ENCODE results near the gene MAPK9.

The MAPK9 gene

GRCh38 chr5:180291234-180291940 is 496 bp downstream of the MAPK9 start:
- DNase-seq: peak in 1 of 2 donors; percentile 16

DNA sequence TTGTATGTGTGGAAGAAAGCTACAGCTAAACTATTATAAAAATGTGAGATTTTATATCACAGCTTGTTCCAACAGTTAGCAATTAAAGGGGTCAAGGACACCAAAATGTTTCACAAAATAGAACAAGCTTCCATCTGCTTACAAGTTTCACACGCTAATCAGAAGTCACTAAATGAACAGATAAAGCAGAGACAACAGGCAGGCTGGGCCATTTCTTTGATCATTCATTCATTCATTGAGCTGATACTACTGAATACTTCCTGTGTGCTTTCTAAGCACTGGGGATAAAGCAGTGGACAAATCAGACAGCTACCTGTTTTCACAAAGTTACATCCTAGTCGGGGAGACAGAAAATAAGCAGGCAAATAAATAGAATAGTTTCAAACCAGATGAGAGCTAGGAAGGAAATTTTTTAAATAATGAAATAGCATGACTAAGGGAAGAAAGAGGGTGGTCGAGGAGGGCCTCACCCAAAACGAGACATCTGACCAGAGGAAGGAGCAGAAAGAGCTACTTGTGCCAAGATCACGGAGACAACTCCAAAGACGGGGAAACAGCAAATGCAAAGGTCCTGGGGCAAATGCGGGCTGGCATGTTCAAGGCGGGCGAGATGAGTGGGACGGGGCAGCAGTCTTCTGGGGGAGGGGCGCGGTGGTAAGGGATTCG is 1.2 kb downstream of the MAPK9 start:
- no peak for DNase-seq

GRCh38 chr5:180289966-180290365 is 1.9 kb downstream of the MAPK9 start:
- DNase-seq: no peak

GRCh38 chr5:180289433-180289832 is 2.5 kb downstream of the MAPK9 start:
- no peak for DNase-seq

- DNase-seq: no peak
Observed at GRCh38 chr5:180287868-180288267, 4.0 kb downstream of the MAPK9 start.

GRCh38 chr5:180287404-180287803 is 4.5 kb downstream of the MAPK9 start:
- no peak for DNase-seq

GRCh38 chr5:180284149-180284548 is 7.7 kb downstream of the MAPK9 start:
- DNase-seq: peak; percentile 48 to 61

- no peak for DNase-seq
Observed at GRCh38 chr5:180283026-180283615, 8.8 kb downstream of the MAPK9 start.

- DNase-seq: no peak
Observed at GRCh38 chr5:180282281-180282680, 9.6 kb downstream of the MAPK9 start.

DNA sequence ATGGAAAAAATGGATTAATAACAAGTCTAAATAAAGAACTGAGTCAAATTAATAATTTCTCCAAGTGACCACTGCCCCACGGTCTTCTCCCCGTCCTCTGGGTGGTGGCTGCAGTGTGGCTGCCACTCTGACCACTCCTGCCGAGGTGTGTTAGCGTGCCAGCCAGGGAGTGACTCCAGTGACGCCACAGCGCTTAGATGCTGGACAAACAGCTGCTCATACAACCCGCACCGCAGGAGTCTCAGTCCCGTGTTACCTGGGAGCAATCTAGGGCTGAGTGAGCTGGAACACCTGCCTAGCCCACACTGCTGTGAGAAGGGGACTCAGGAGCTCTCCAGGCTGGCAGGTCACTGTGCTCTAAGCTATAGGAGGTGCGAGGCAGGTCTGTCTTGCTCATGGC is 10.2 kb downstream of the MAPK9 start:
- DNase-seq: no peak

DNA sequence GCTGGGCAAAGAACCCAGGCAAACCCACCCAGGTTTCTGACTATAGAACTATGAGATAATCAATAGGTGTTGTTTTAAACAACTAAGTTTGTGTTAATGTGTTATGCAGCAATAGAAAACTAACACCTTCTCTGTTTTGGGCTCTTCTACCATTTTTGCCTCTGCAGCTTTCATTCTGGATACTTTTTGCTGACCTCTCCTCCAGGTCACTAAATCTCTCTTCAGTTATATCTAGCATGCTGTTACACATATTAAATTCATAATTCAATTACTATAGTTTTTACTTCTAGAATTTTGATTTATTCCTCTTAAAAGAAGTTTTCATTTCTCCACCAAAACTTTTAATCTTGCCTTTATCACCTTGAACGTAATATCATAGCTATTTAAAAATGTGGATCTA is 17.2 kb downstream of the MAPK9 start:
- no peak for DNase-seq

- no peak for DNase-seq
Observed at GRCh38 chr5:180271221-180271620, 20.7 kb downstream of the MAPK9 start.

- DNase-seq: no peak
Observed at GRCh38 chr5:180259260-180259611, 32.6 kb downstream of the MAPK9 start.

DNA sequence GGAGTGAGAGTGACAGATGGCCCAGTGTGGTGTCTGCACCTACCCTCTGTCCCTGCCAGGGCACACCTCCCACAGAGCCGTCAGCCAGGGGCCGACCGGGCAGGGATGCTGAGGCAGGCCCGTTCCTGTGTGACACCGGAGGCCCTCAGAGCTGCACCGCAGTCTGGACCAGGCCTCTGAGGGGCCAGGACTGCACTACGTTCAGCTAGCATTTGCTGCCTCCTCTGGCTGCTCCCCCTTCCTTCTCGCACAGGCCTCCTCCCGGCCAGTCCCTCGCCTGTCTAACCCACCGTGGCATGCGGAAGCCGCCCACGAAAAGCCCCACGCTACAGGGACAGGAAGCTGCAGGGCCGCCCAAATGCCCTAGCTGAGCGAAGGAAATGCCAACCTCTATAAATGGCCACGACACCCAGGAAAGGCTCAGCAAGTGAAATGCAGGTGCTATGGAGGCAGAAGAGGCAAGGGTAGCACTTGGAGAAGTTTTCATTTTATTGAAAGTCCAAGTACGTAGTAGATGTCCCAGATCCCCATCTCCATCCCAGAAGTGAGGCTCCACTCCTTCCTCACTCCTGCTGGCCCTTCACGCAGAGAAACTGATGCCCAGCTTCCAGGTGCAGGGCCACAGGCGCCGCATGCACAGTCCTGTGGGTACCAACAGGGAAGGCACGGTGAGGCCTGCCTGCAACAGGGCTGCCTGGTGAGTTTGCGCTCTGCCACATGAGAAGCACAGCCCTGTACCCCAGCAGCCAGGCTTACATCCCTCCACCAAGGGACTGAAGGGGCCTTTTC is 38.7 kb downstream of the MAPK9 start:
- DNase-seq: no peak

GRCh38 chr5:180251887-180252286 is 40.0 kb downstream of the MAPK9 start:
- no peak for DNase-seq

DNA sequence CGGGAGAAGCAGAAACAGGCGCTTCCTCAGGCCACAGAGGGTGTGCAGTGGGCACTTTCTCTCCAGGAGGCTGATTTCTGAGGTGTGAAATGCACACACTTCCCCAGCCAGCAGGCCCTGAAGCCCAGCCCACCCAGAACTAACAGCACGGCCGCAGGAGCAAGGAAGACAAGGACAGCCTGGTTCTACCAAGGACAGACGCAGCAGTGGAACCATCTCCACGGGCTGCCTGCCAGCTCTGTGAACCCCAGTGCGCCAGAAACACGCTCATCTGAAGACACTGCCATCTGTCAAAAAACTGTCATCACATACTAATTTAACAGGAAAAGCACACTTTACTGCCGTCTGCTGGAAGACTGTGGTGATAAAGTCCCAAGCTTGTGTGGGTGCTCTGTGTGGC is 40.7 kb downstream of the MAPK9 start:
- DNase-seq: no peak

GRCh38 chr5:180250329-180250728 is 41.6 kb downstream of the MAPK9 start:
- no peak for DNase-seq

- no peak for DNase-seq
Observed at GRCh38 chr5:180241600-180241999, 50.3 kb downstream of the MAPK9 start.

- no peak for DNase-seq
Observed at GRCh38 chr5:180238631-180239030, 53.3 kb downstream of the MAPK9 start.

GRCh38 chr5:180235846-180236245 is 56.0 kb downstream of the MAPK9 start:
- no peak for DNase-seq

DNA sequence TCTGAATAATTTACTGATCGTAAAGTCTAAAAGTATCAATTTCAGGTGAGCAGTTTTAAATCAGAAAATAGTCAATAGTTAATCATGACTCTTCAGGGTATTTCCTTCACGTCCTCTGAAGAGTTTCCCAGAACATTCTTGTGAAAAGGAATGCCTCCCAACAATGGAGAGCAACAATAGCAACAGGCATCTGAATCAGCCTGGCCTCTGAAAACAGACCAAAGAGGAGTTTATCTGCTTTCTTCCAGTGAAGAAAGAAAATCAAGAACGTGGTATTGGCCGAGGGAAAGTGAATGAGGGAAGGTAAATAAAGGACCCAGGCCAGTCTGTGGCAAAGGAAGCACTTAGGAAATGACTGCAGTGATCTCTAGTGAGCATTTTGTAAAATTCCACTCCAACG is 56.8 kb downstream of the MAPK9 start:
- DNase-seq: no peak

DNA sequence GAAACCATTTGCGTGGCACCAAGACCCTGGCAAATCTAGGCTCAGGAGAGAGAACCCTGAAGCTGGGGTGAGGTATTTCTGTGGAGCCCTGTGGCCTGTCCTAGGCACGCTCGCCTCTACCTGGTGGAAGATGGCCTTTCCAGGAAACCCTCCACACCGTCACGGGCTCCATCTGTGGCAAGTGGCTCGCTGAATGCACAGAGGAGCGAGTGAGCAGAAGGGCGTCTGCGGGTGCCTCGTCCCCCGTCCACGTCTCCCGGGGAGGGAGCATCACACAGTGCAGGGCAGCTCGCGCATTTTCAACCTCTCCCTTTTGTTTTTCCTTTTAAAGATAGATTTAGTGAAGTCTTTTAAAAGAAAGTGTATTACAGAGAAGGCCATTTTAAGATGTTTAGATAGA is 57.6 kb downstream of the MAPK9 start:
- no peak for DNase-seq

DNA sequence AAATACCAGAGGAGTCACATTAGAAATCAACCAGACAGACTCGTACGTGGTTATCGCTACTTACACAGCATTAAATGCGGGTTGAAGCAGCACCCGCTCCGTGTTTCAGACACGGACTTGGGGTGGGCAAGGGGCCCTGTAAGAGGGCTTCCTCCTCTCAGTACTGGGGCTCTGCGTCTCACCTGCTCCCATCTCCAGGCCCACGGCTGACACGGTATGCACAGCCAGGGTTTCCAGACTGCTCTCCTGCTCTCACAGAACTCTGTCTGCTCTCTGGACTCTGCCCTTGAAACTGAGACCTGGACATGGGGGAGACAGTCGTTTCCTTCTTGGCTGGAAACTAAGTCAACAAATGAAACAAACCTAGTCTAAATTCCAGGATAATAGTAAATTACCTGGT is 58.2 kb downstream of the MAPK9 start:
- no peak for DNase-seq

- no peak for DNase-seq
Observed at GRCh38 chr5:180230017-180230416, 61.9 kb downstream of the MAPK9 start.
